Measurements from ENCODE around the gene ZNF3.

ZNF3 gene

DNA sequence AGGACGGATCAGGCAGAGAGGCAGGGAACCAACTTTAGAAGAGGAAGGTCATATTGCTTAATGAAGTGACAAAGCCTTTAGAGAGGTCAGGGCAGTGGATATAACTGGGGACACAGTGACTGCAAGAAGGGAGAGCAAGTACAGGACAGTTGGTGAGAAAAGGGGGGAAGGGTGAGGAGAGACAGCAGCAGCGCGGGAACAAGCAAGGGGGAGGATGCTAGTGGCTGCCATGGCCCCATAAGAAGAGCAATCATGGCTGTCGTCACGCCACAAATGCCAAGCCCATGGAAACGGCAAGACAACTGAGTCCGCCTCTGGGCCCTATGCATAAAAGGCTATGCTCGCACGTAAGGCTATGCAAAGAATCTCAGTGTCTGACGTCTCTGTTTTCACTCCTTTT, 9.1 kb downstream of the ZNF3 start:
- H3K4me3 ChIP-seq (replicated peaks; ENCODE audit: insufficient read depth, low read length) = no peak overlapping the region
- no peaks in the 10 kb centered on the region for H3K27me3 ChIP-seq (ENCODE audit: insufficient read depth, poor library complexity, severe bottlenecking)
- H3K27ac ChIP-seq (replicated peaks) = no peak overlapping the region
- TF ChIP-seq, protein P1, sequence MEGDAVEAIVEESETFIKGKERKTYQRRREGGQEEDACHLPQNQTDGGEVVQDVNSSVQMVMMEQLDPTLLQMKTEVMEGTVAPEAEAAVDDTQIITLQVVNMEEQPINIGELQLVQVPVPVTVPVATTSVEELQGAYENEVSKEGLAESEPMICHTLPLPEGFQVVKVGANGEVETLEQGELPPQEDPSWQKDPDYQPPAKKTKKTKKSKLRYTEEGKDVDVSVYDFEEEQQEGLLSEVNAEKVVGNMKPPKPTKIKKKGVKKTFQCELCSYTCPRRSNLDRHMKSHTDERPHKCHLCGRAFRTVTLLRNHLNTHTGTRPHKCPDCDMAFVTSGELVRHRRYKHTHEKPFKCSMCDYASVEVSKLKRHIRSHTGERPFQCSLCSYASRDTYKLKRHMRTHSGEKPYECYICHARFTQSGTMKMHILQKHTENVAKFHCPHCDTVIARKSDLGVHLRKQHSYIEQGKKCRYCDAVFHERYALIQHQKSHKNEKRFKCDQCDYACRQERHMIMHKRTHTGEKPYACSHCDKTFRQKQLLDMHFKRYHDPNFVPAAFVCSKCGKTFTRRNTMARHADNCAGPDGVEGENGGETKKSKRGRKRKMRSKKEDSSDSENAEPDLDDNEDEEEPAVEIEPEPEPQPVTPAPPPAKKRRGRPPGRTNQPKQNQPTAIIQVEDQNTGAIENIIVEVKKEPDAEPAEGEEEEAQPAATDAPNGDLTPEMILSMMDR (IDR thresholded peaks at IDR 0.05; ENCODE audit: insufficient read depth, low read length) = no peak
- TF ChIP-seq GABPA (IDR thresholded peaks at IDR 0.05; ENCODE audit: low read depth) (no peak), SPI1 (IDR thresholded peaks at IDR 0.05; ENCODE audit: borderline replicate concordance, low read depth) (no peak), POLR2AphosphoS5 (IDR thresholded peaks at IDR 0.05; ENCODE audit: low read depth) (no peak)
- TF ChIP-seq, protein P2, sequence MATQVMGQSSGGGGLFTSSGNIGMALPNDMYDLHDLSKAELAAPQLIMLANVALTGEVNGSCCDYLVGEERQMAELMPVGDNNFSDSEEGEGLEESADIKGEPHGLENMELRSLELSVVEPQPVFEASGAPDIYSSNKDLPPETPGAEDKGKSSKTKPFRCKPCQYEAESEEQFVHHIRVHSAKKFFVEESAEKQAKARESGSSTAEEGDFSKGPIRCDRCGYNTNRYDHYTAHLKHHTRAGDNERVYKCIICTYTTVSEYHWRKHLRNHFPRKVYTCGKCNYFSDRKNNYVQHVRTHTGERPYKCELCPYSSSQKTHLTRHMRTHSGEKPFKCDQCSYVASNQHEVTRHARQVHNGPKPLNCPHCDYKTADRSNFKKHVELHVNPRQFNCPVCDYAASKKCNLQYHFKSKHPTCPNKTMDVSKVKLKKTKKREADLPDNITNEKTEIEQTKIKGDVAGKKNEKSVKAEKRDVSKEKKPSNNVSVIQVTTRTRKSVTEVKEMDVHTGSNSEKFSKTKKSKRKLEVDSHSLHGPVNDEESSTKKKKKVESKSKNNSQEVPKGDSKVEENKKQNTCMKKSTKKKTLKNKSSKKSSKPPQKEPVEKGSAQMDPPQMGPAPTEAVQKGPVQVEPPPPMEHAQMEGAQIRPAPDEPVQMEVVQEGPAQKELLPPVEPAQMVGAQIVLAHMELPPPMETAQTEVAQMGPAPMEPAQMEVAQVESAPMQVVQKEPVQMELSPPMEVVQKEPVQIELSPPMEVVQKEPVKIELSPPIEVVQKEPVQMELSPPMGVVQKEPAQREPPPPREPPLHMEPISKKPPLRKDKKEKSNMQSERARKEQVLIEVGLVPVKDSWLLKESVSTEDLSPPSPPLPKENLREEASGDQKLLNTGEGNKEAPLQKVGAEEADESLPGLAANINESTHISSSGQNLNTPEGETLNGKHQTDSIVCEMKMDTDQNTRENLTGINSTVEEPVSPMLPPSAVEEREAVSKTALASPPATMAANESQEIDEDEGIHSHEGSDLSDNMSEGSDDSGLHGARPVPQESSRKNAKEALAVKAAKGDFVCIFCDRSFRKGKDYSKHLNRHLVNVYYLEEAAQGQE (IDR thresholded peaks at IDR 0.05; ENCODE audit: insufficient replicate concordance, low read depth) = no peak
- DNase-seq (ENCODE audit: low read depth in 1 of 2, low spot score in 1 of 2) = no peak

DNA sequence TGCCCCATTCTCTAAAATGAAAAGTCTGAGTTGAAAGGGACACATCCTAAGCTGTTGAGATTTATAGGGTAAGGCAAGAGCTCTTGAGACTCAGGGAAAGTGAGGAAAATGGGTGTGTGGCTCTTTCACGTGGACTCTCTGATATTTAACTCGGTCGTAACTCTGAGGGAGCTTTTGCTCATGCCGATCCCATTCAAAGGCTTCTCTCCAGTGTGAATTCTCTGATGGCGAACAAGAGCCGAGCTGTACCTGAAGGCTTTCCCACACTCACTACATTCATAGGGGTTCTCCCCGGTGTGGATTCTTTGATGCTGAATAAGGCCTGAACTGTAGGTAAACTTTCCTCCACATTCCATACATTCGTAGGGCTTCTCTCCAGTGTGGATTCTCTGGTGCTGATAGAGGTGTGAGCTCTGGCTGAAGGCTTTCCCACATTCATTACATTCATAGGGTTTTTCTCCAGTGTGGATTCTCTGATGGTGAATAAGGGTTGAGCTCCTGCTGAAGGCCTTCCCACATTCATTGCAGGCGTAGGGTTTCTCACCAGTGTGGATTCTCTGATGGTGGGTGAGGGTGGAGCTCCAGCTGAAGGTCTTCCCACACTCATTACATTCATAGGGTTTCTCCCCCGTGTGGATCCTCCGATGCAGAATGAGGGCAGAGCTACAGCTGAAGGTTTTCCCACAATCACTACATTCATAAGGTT, 10.4 kb downstream of the ZNF3 start:
- no peak for DNase-seq (ENCODE audit: low read depth in 1 of 2, low spot score in 1 of 2)
- Histone ChIP-seq H3K4me3 (replicated peaks; ENCODE audit: insufficient read depth, low read length) (no peak overlapping the region), H3K27me3 (ENCODE audit: insufficient read depth, poor library complexity, severe bottlenecking) (no peaks in the 10 kb centered on the region), H3K27ac (replicated peaks) (no peak overlapping the region)
- TF ChIP-seq GABPA (IDR thresholded peaks at IDR 0.05; ENCODE audit: low read depth) = no peak
- TF ChIP-seq POLR2AphosphoS5 (IDR thresholded peaks at IDR 0.05; ENCODE audit: low read depth) = peak; percentile 54; the same call in 1 of the 2 replicates

DNA sequence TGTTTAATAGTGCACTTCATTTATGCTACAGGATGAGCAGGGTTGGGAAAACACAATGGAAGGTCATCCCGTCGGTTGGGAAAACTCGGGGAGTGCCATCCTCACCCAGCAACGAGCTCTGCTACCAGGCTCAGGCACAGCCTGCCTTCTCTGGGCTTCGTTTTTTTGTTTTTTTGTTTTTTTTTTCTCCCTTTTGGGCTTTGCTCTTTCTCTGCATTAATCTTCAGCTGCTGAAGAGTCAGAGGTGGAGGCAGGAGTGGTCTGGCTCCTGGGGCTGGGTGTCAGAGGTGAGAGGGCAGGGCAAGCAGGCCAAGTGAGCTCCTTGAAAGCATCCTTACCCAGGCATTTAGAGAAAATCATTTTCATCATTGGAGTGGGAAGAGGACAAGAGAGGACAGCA, 11.5 kb downstream of the ZNF3 start:
- TF ChIP-seq POLR2AphosphoS5 (IDR thresholded peaks at IDR 0.05; ENCODE audit: low read depth) = no peak
- no peak for TF ChIP-seq GABPA (IDR thresholded peaks at IDR 0.05; ENCODE audit: low read depth)
- TF ChIP-seq, protein P1 (IDR thresholded peaks at IDR 0.05; ENCODE audit: insufficient read depth, low read length) = no peak
- TF ChIP-seq SPI1 (IDR thresholded peaks at IDR 0.05; ENCODE audit: borderline replicate concordance, low read depth) = no peak
- TF ChIP-seq, protein P2 (IDR thresholded peaks at IDR 0.05; ENCODE audit: insufficient replicate concordance, low read depth) = no peak
- Histone ChIP-seq H3K27ac (replicated peaks) (no peak overlapping the region), H3K27me3 (ENCODE audit: insufficient read depth, poor library complexity, severe bottlenecking) (no peaks in the 10 kb centered on the region), H3K4me3 (replicated peaks; ENCODE audit: insufficient read depth, low read length) (no peak overlapping the region)
- no peak for DNase-seq (ENCODE audit: low read depth in 1 of 2, low spot score in 1 of 2)

DNA sequence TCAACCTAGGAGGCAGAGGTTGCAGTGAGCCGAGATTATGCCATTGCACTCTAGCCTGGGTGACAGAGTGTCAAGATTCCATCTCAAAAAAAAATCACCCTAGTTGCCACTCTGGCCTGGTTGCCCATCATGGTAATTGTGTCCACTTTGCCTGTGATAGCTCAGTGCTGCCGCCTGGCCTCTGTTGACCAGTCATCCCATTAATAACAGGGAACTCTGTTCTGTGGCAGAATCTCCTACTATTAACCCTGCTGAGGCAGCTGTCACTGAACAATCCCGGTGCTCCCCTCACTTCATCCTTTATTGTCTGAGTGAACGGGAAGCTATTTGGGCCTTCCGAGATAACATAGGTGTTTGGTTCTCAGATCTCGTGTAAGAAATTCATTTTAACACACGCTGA, 14.6 kb downstream of the ZNF3 start:
- Histone ChIP-seq H3K27ac (replicated peaks) (no peak overlapping the region), H3K4me3 (replicated peaks; ENCODE audit: insufficient read depth, low read length) (no peak overlapping the region), H3K27me3 (ENCODE audit: insufficient read depth, poor library complexity, severe bottlenecking) (no peaks in the 10 kb centered on the region)
- no peak for DNase-seq (ENCODE audit: low read depth in 1 of 2, low spot score in 1 of 2)
- no peak for TF ChIP-seq SPI1 (IDR thresholded peaks at IDR 0.05; ENCODE audit: borderline replicate concordance, low read depth)
- TF ChIP-seq GABPA (IDR thresholded peaks at IDR 0.05; ENCODE audit: low read depth) = no peak
- TF ChIP-seq, protein P2 (IDR thresholded peaks at IDR 0.05; ENCODE audit: insufficient replicate concordance, low read depth) = no peak
- peak; percentile 17; the same call in 1 of the 2 replicates for TF ChIP-seq POLR2AphosphoS5 (IDR thresholded peaks at IDR 0.05; ENCODE audit: low read depth)
- TF ChIP-seq, protein P1 (IDR thresholded peaks at IDR 0.05; ENCODE audit: insufficient read depth, low read length) = no peak
